GM21526 (cell line): ENCODE results near the gene H1-8.

Experiments used
- ATAC-seq: cut with Tn5 transposase; IDR thresholded peaks from one replicate; pipeline ENCODE4 v1.9.1; 2021; ENCODE audit warnings: moderate library complexity; ENCODE audit not compliant: unreplicated experiment, low FRiP score

The H1-8 gene

GRCh38 chr3:129587566-129588210, 44.7 kb downstream of the H1-8 start:
- ATAC-seq, result no peak

GRCh38 chr3:129590215-129590614, 47.2 kb downstream of the H1-8 start:
- ATAC-seq, result no peak

GRCh38 chr3:129591932-129592331, 49.0 kb downstream of the H1-8 start:
- ATAC-seq, result no peak

GRCh38 chr3:129592381-129593131, 49.6 kb downstream of the H1-8 start:
- ATAC-seq, result no peak

- no peak for ATAC-seq
These were observed 50.2 kb downstream of the H1-8 start for GRCh38 chr3:129593230-129593594.

GRCh38 chr3:129593595-129594339, 50.8 kb downstream of the H1-8 start:
- ATAC-seq, result no peak

GRCh38 chr3:129594409-129594808, 51.4 kb downstream of the H1-8 start:
- no peak for ATAC-seq

- ATAC-seq, result no peak
These were observed 52.0 kb downstream of the H1-8 start for GRCh38 chr3:129594907-129595390.

GRCh38 chr3:129595544-129596193, 52.7 kb downstream of the H1-8 start:
- no peak for ATAC-seq

GRCh38 chr3:129596194-129597086, 53.5 kb downstream of the H1-8 start:
- no peak for ATAC-seq

GRCh38 chr3:129597087-129597999, 54.4 kb downstream of the H1-8 start:
- no peak for ATAC-seq

GRCh38 chr3:129598000-129598381, 55.0 kb downstream of the H1-8 start:
- no peak for ATAC-seq

GRCh38 chr3:129598484-129598883, 55.5 kb downstream of the H1-8 start:
- no peak for ATAC-seq

GRCh38 chr3:129599073-129599472, 56.1 kb downstream of the H1-8 start:
- no peak for ATAC-seq

- ATAC-seq, result no peak
These were observed 56.6 kb downstream of the H1-8 start for GRCh38 chr3:129599607-129600006.

- ATAC-seq, result no peak
These were observed 57.4 kb downstream of the H1-8 start for GRCh38 chr3:129600348-129600747.
